Epidermal melanocyte (primary cell): ENCODE data around the gene FTCD.
"Not testable (repeated sequence)": the region's sequence is repeated elsewhere in the genome, so short reads cannot be mapped to it uniquely, and the experiment has no call there.

Experiments
- DNase-seq: peaks from one replicate; pipeline ENCODE4 v3.0.0; 2011; ENCODE audit warnings: low spot score; ENCODE audit not compliant: insufficient read length

Gene FTCD

GRCh38 chr21:46171996-46172862 is 16.9 kb upstream of the FTCD start:
- no peak for DNase-seq

GRCh38 chr21:46171585-46171984 is 16.2 kb upstream of the FTCD start:
- DNase-seq = no peak

- not testable (repeated sequence) for DNase-seq
Observed at GRCh38 chr21:46170436-46171193, 15.2 kb upstream of the FTCD start.

- no peak for DNase-seq
Observed at GRCh38 chr21:46168659-46169386, 13.4 kb upstream of the FTCD start.

- no peak for DNase-seq
Observed at GRCh38 chr21:46168238-46168637, 12.9 kb upstream of the FTCD start.

GRCh38 chr21:46165098-46165497 is 9.7 kb upstream of the FTCD start:
- DNase-seq = no peak

GRCh38 chr21:46163380-46163779 is 8.0 kb upstream of the FTCD start:
- no peak for DNase-seq

- no peak for DNase-seq
Observed at GRCh38 chr21:46161633-46162592, 6.5 kb upstream of the FTCD start.

GRCh38 chr21:46160907-46161632 is 5.7 kb upstream of the FTCD start:
- no peak for DNase-seq

- no peak for DNase-seq
Observed at GRCh38 chr21:46160657-46160906, 5.2 kb upstream of the FTCD start.

GRCh38 chr21:46159841-46160656 is 4.7 kb upstream of the FTCD start:
- no peak for DNase-seq

GRCh38 chr21:46159390-46159789 is 4.0 kb upstream of the FTCD start:
- no peak for DNase-seq

GRCh38 chr21:46158666-46159300 is 3.4 kb upstream of the FTCD start:
- no peak for DNase-seq

- no peak for DNase-seq
Observed at GRCh38 chr21:46157987-46158451, 2.6 kb upstream of the FTCD start.

- no peak for DNase-seq
Observed at GRCh38 chr21:46157396-46157986, 2.1 kb upstream of the FTCD start.

GRCh38 chr21:46156678-46157077 is 1.3 kb upstream of the FTCD start:
- no peak for DNase-seq

- DNase-seq = no peak
Observed at GRCh38 chr21:46156378-46156645, 933 bp upstream of the FTCD start.

- no peak for DNase-seq
Observed at GRCh38 chr21:46154955-46155513, 345 bp downstream of the FTCD start.
